ENCODE data around the gene RAB3GAP1.
A peak's percentile ranks its signal among the peaks of the same experiment; 100 is the strongest.
"Not testable (repeated sequence)": the region's sequence is repeated elsewhere in the genome, so short reads cannot be mapped to it uniquely, and the experiment has no call there.

The RAB3GAP1 gene

GRCh38 chr2:135023886-135024485, 28.1 kb upstream of the RAB3GAP1 start:
- H2AFZ ChIP-seq (ENCODE audit: low read length), result peak overlapping the region; percentile 48
- TF ChIP-seq, protein P1, sequence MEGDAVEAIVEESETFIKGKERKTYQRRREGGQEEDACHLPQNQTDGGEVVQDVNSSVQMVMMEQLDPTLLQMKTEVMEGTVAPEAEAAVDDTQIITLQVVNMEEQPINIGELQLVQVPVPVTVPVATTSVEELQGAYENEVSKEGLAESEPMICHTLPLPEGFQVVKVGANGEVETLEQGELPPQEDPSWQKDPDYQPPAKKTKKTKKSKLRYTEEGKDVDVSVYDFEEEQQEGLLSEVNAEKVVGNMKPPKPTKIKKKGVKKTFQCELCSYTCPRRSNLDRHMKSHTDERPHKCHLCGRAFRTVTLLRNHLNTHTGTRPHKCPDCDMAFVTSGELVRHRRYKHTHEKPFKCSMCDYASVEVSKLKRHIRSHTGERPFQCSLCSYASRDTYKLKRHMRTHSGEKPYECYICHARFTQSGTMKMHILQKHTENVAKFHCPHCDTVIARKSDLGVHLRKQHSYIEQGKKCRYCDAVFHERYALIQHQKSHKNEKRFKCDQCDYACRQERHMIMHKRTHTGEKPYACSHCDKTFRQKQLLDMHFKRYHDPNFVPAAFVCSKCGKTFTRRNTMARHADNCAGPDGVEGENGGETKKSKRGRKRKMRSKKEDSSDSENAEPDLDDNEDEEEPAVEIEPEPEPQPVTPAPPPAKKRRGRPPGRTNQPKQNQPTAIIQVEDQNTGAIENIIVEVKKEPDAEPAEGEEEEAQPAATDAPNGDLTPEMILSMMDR (IDR thresholded peaks at IDR 0.05; ENCODE audit: low read length), result no peak
- TF ChIP-seq EZH2 (optimal IDR thresholded peaks at IDR 0.05; ENCODE audit: low read depth, low read length) (no peak), EZH2phosphoT487 (IDR thresholded peaks at IDR 0.05; ENCODE audit: low read length) (no peak)
- peak overlapping the region; percentile 25; the same call in 1 of the 2 replicates for H3K27ac ChIP-seq (ENCODE audit: low read length)
- no peaks in the 10 kb centered on the region for H3K36me3 ChIP-seq (replicated peaks; ENCODE audit: insufficient read depth, low read length)
- no peaks in the 10 kb centered on the region for H3K9me2 ChIP-seq (replicated peaks; ENCODE audit: insufficient read depth, low read length)
- H3K79me2 ChIP-seq (ENCODE audit: low read length), result no peaks in the 10 kb centered on the region
- DNase-seq, result peak; percentile 40
- H3K4me1 ChIP-seq (ENCODE audit: low read length), result peaks cover 14% of the 10 kb centered on the region; the same call in 1 of the 2 replicates
- no peaks in the 10 kb centered on the region for H3K27me3 ChIP-seq (replicated peaks; ENCODE audit: insufficient read depth, low read length)
- H3K9me3 ChIP-seq (replicated peaks; ENCODE audit: insufficient read depth, low read length), result no peaks in the 10 kb centered on the region
- H4K20me1 ChIP-seq (ENCODE audit: insufficient read depth, low read length), result no peaks in the 10 kb centered on the region
- H3K4me2 ChIP-seq (ENCODE audit: low read depth, low read length), result peak overlapping the region; percentile 60
- H3F3A ChIP-seq (ENCODE audit: insufficient read depth, low read length), result no peaks in the 10 kb centered on the region; the same call in 1 of the 2 replicates
- H3K9ac ChIP-seq (ENCODE audit: low read length), result peak overlapping the region; percentile 17; the same call in 1 of the 2 replicates
- peak overlapping the region; percentile 21 for H3K4me3 ChIP-seq (ENCODE audit: low read length)

DNA sequence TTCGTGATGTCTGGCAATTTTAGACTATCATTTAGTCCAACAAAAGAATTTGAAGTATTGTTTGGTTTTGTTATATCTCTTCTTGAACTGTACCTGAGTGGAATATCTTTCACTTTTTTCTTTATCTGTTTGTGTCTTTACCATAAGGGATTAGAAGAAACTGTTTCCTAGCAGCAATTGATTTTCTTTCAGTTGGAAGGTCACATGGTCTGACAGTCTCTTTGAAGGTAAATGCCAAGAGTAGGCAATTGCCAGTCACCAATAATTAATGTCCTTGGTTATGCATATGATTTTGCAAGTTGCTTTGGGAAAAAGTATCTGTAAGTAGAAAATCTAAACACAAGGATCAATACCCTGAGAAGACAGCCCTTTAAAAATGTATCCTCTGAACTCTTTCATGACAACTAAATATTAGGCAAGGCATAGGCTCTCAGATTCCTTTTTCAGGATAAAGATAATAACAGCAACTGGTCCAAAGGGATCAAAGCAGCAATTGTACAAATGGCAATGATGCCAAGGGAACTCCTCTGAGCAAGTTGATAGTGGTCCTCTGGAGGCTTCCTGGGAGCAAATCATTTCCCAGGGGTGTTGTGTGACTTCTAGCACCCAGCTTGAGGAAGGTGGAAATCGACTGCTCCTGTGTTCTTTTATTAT, 22.5 kb upstream of the RAB3GAP1 start:
- TF ChIP-seq, protein P1 (IDR thresholded peaks at IDR 0.05; ENCODE audit: low read length), result no peak
- TF ChIP-seq EZH2phosphoT487 (IDR thresholded peaks at IDR 0.05; ENCODE audit: low read length), result no peak
- TF ChIP-seq EZH2 (optimal IDR thresholded peaks at IDR 0.05; ENCODE audit: low read depth, low read length), result no peak
- H3K27ac ChIP-seq (ENCODE audit: low read length), result no peak overlapping the region
- DNase-seq, result no peak

GRCh38 chr2:135030826-135031225, 21.3 kb upstream of the RAB3GAP1 start:
- TF ChIP-seq, protein P1 (IDR thresholded peaks at IDR 0.05; ENCODE audit: low read length), result no peak
- TF ChIP-seq EZH2 (optimal IDR thresholded peaks at IDR 0.05; ENCODE audit: low read depth, low read length), result no peak
- TF ChIP-seq EZH2phosphoT487 (IDR thresholded peaks at IDR 0.05; ENCODE audit: low read length), result no peak
- Histone ChIP-seq H3K4me3 (ENCODE audit: low read length) (no peak overlapping the region), H3K36me3 (replicated peaks; ENCODE audit: insufficient read depth, low read length) (no peaks in the 10 kb centered on the region), H3K9me2 (replicated peaks; ENCODE audit: insufficient read depth, low read length) (no peaks in the 10 kb centered on the region), H3F3A (ENCODE audit: insufficient read depth, low read length) (no peaks in the 10 kb centered on the region), H3K9ac (ENCODE audit: low read length) (no peak overlapping the region), H4K20me1 (ENCODE audit: insufficient read depth, low read length) (no peaks in the 10 kb centered on the region), H3K4me2 (ENCODE audit: low read depth, low read length) (no peak overlapping the region), H3K27me3 (replicated peaks; ENCODE audit: insufficient read depth, low read length) (no peaks in the 10 kb centered on the region), H3K9me3 (replicated peaks; ENCODE audit: insufficient read depth, low read length) (no peaks in the 10 kb centered on the region), H3K27ac (ENCODE audit: low read length) (no peak overlapping the region), H3K4me1 (ENCODE audit: low read length) (no peaks in the 10 kb centered on the region), H3K79me2 (ENCODE audit: low read length) (no peaks in the 10 kb centered on the region), H2AFZ (ENCODE audit: low read length) (no peak overlapping the region)
- DNase-seq, result peak; percentile 18

More for the DNA sequence above, 22.5 kb upstream of the RAB3GAP1 start:
- no peaks in the 10 kb centered on the region for H3K79me2 ChIP-seq (ENCODE audit: low read length)
- peaks cover 1% of the 10 kb centered on the region; the same call in 1 of the 2 replicates for H3K4me1 ChIP-seq (ENCODE audit: low read length)
- no peak overlapping the region for H3K4me2 ChIP-seq (ENCODE audit: low read depth, low read length)
- H2AFZ ChIP-seq (ENCODE audit: low read length), result no peak overlapping the region
- H3K27me3 ChIP-seq (replicated peaks; ENCODE audit: insufficient read depth, low read length), result no peaks in the 10 kb centered on the region
- no peaks in the 10 kb centered on the region for H3K9me3 ChIP-seq (replicated peaks; ENCODE audit: insufficient read depth, low read length)
- no peaks in the 10 kb centered on the region for H3K36me3 ChIP-seq (replicated peaks; ENCODE audit: insufficient read depth, low read length)
- no peak overlapping the region for H3K4me3 ChIP-seq (ENCODE audit: low read length)
- H4K20me1 ChIP-seq (ENCODE audit: insufficient read depth, low read length), result no peaks in the 10 kb centered on the region
- no peaks in the 10 kb centered on the region; the same call in 1 of the 2 replicates for H3F3A ChIP-seq (ENCODE audit: insufficient read depth, low read length)
- no peak overlapping the region for H3K9ac ChIP-seq (ENCODE audit: low read length)
- H3K9me2 ChIP-seq (replicated peaks; ENCODE audit: insufficient read depth, low read length), result no peaks in the 10 kb centered on the region

GRCh38 chr2:135033216-135033615, 18.9 kb upstream of the RAB3GAP1 start:
- H3K27ac ChIP-seq (ENCODE audit: low read length); H3K9ac ChIP-seq (ENCODE audit: low read length); H3K4me1 ChIP-seq (ENCODE audit: low read length); H3F3A ChIP-seq (ENCODE audit: insufficient read depth, low read length); H3K9me2 ChIP-seq (replicated peaks; ENCODE audit: insufficient read depth, low read length); H3K9me3 ChIP-seq (replicated peaks; ENCODE audit: insufficient read depth, low read length); H2AFZ ChIP-seq (ENCODE audit: low read length); H3K4me3 ChIP-seq (ENCODE audit: low read length); DNase-seq; H3K79me2 ChIP-seq (ENCODE audit: low read length); H3K27me3 ChIP-seq (replicated peaks; ENCODE audit: insufficient read depth, low read length); H3K4me2 ChIP-seq (ENCODE audit: low read depth, low read length); H4K20me1 ChIP-seq (ENCODE audit: insufficient read depth, low read length); H3K36me3 ChIP-seq (replicated peaks; ENCODE audit: insufficient read depth, low read length): not testable (repeated sequence)
